KMS-11 (cell line): ENCODE measurements around the gene CDC42.

Source experiments
- H2AFZ ChIP-seq: fragments of 200-600 bp; sonication (generic); 2 replicates; pipeline ENCODE4 v1.6.1; 2016; ENCODE audit warnings: antibody characterized with exemption, mixed run types, low read depth
- H3K27ac ChIP-seq: fragments of 200-600 bp; sonication (generic); 2 replicates; pipeline ENCODE4 v1.6.1; 2016; ENCODE audit warnings: mild to moderate bottlenecking, mixed run types
- H3K27me3 ChIP-seq: fragments of 200-600 bp; sonication (generic); 2 replicates; pipeline ENCODE4 v1.6.1; 2017; ENCODE audit warnings: mild to moderate bottlenecking, low read depth, mixed run types, moderate library complexity; ENCODE audit not compliant: insufficient read depth
- H3K36me3 ChIP-seq: fragments of 200-600 bp; sonication (generic); 2 replicates; pipeline ENCODE4 v1.6.1; 2017; ENCODE audit warnings: mild to moderate bottlenecking, mixed run types; ENCODE audit not compliant: insufficient read depth
- H3K4me1 ChIP-seq: fragments of 200-600 bp; sonication (generic); 2 replicates; pipeline ENCODE4 v1.6.1; 2016; ENCODE audit warnings: mild to moderate bottlenecking, low read depth, mixed run types; ENCODE audit not compliant: poor library complexity, severe bottlenecking
- H3K4me2 ChIP-seq: fragments of 200-600 bp; sonication (generic); 2 replicates; pipeline ENCODE4 v1.7.0; 2016; ENCODE audit warnings: mild to moderate bottlenecking, mixed run types
- H3K4me3 ChIP-seq: fragments of 200-600 bp; sonication (generic); IDR thresholded peaks from 2 replicates; pipeline ENCODE4 v1.6.1; 2017; ENCODE audit warnings: low read depth, low read length, mixed read lengths; ENCODE audit not compliant: insufficient read depth
- H3K79me2 ChIP-seq: fragments of 200-600 bp; sonication (generic); 2 replicates; pipeline ENCODE4 v1.6.1; 2016; ENCODE audit warnings: low read depth, mixed run types; ENCODE audit not compliant: insufficient read depth
- H3K9ac ChIP-seq: fragments of 200-600 bp; sonication (generic); 2 replicates; pipeline ENCODE4 v1.6.1; 2016; ENCODE audit warnings: mild to moderate bottlenecking, mixed run types
- H4K20me1 ChIP-seq: fragments of 200-600 bp; sonication (generic); 2 replicates; pipeline ENCODE4 v1.6.1; 2016; ENCODE audit warnings: mild to moderate bottlenecking, mixed run types; ENCODE audit not compliant: insufficient read depth
- CTCF ChIP-seq: fragments of 200-600 bp; sonication (generic); conservative IDR thresholded peaks from 2 replicates; pipeline ENCODE4 v1.6.1; 2017; ENCODE audit warnings: low read depth, mild to moderate bottlenecking, antibody characterized with exemption, low read length, moderate library complexity, mixed read lengths

Gene CDC42

GRCh38 chr1:22040286-22040623 is 12.3 kb upstream of the CDC42 start:
- Histone ChIP-seq H3K4me2 (peak overlapping the region; percentile 85), H3K4me1 (peaks cover 21% of the 10 kb centered on the region), H3K27ac (peak overlapping the region; percentile 77)

GRCh38 chr1:22041505-22041904 is 11.0 kb upstream of the CDC42 start:
- no peak overlapping the region for H3K4me3 ChIP-seq
- no peaks in the 10 kb centered on the region for H3K27me3 ChIP-seq
- no peak overlapping the region for H3K27ac ChIP-seq
- H3K4me1 ChIP-seq, result peaks cover 21% of the 10 kb centered on the region
- TF ChIP-seq CTCF, result no peak
- H3K79me2 ChIP-seq, result no peaks in the 10 kb centered on the region
- H3K36me3 ChIP-seq, result no peaks in the 10 kb centered on the region
- no peaks in the 10 kb centered on the region for H4K20me1 ChIP-seq
- H2AFZ ChIP-seq, result no peak overlapping the region
- no peak overlapping the region for H3K4me2 ChIP-seq
- no peak overlapping the region for H3K9ac ChIP-seq

More at GRCh38 chr1:22040286-22040623, 12.3 kb upstream of the CDC42 start:
- Histone ChIP-seq H4K20me1 (no peaks in the 10 kb centered on the region), H2AFZ (peak overlapping the region; percentile 84), H3K79me2 (no peaks in the 10 kb centered on the region), H3K4me3 (no peak overlapping the region), H3K9ac (0 out of 2 replicates have a peak overlapping the region, but pooled peaks have one; percentile 29), H3K27me3 (no peaks in the 10 kb centered on the region), H3K36me3 (no peaks in the 10 kb centered on the region)
- no peak for TF ChIP-seq CTCF

- peaks cover 14% of the 10 kb centered on the region for H3K4me1 ChIP-seq
- H3K9ac ChIP-seq, result no peak overlapping the region
- H3K27me3 ChIP-seq, result no peaks in the 10 kb centered on the region
- H3K4me3 ChIP-seq, result no peak overlapping the region
- no peaks in the 10 kb centered on the region for H3K79me2 ChIP-seq
- no peak overlapping the region for H2AFZ ChIP-seq
- H3K4me2 ChIP-seq, result no peak overlapping the region
- no peaks in the 10 kb centered on the region for H4K20me1 ChIP-seq
- H3K36me3 ChIP-seq, result no peaks in the 10 kb centered on the region
- TF ChIP-seq CTCF, result no peak
- H3K27ac ChIP-seq, result no peak overlapping the region
These were observed 9.2 kb upstream of the CDC42 start for GRCh38 chr1:22043198-22043769.

- Histone ChIP-seq H3K4me3 (no peak overlapping the region), H3K27me3 (no peaks in the 10 kb centered on the region), H2AFZ (no peak overlapping the region), H3K9ac (no peak overlapping the region), H3K4me2 (no peak overlapping the region), H3K4me1 (peaks cover 14% of the 10 kb centered on the region), H3K36me3 (no peaks in the 10 kb centered on the region), H3K79me2 (no peaks in the 10 kb centered on the region), H3K27ac (no peak overlapping the region), H4K20me1 (no peaks in the 10 kb centered on the region)
- no peak for TF ChIP-seq CTCF
These were observed 7.7 kb upstream of the CDC42 start for GRCh38 chr1:22044690-22045420.
